OCI-LY3 (cell line): ENCODE measurements around the gene LRP1-AS.

Experiments used
- CTCF ChIP-seq: fragments of 200-600, 300-600 bp; sonication (generic); IDR thresholded peaks from 2 replicates; pipeline ENCODE4 v1.5.1; 2014; ENCODE audit warnings: antibody characterized with exemption, low read length, low read depth
- EZH2phosphoT487 ChIP-seq: fragments of 200-600 bp; shearing (Covaris generic); IDR thresholded peaks from 2 replicates; pipeline ENCODE4 v1.6.1; 2018; ENCODE audit warnings: antibody characterized with exemption, mixed run types, low read depth

- TF ChIP-seq CTCF (no peak), EZH2phosphoT487 (no peak)
These were observed 38.0 kb upstream of the LRP1-AS start for GRCh38 chr12:57185403-57185802.
